Ovary (tissue), 3 donors: ENCODE results near the gene GNAI2.

Experiments used
- EP300 ChIP-seq: sonication (generic); formaldehyde crosslinking; IDR thresholded peaks from one replicate; pipeline ENCODE4 v1.6.1; 2017; ENCODE audit warnings: antibody characterized with exemption
- TF ChIP-seq, protein P1 (sequence below), 3 donors: fragments of 450-650 bp in 2 of 3; fragments of 200-600 bp in 1 of 3; IDR thresholded peaks; one replicate each; pipeline versions ENCODE4 v1.5.1 to v1.8.0; 2016 to 2022; ENCODE audit warnings: antibody characterized with exemption in 3 of 3, mild to moderate bottlenecking in 1 of 3
- donor health status: DM: no; HTN: no; CAD: no.

GRCh38 chr3:50213373-50213772 is 22.6 kb upstream of the GNAI2 start:
- TF ChIP-seq, protein P1, sequence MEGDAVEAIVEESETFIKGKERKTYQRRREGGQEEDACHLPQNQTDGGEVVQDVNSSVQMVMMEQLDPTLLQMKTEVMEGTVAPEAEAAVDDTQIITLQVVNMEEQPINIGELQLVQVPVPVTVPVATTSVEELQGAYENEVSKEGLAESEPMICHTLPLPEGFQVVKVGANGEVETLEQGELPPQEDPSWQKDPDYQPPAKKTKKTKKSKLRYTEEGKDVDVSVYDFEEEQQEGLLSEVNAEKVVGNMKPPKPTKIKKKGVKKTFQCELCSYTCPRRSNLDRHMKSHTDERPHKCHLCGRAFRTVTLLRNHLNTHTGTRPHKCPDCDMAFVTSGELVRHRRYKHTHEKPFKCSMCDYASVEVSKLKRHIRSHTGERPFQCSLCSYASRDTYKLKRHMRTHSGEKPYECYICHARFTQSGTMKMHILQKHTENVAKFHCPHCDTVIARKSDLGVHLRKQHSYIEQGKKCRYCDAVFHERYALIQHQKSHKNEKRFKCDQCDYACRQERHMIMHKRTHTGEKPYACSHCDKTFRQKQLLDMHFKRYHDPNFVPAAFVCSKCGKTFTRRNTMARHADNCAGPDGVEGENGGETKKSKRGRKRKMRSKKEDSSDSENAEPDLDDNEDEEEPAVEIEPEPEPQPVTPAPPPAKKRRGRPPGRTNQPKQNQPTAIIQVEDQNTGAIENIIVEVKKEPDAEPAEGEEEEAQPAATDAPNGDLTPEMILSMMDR (IDR thresholded peaks at IDR 0.05), result no peak
- TF ChIP-seq EP300, result no peak
